ENCODE measurements around the gene TMEM43. TPM values are rescaled to one million over a fixed set of nuclear protein-coding genes. Genes with fewer than 3 reads are reported as not detected.
A peak's percentile ranks its signal among the peaks of the same experiment; 100 is the strongest.

The TMEM43 gene
- total and polyA plus RNA-seq, 2 of the 13 experiments (the other 11 are each of a cell fraction or from before 2014, with no cell fraction given) = 48.9 to 50.5 TPM

DNA sequence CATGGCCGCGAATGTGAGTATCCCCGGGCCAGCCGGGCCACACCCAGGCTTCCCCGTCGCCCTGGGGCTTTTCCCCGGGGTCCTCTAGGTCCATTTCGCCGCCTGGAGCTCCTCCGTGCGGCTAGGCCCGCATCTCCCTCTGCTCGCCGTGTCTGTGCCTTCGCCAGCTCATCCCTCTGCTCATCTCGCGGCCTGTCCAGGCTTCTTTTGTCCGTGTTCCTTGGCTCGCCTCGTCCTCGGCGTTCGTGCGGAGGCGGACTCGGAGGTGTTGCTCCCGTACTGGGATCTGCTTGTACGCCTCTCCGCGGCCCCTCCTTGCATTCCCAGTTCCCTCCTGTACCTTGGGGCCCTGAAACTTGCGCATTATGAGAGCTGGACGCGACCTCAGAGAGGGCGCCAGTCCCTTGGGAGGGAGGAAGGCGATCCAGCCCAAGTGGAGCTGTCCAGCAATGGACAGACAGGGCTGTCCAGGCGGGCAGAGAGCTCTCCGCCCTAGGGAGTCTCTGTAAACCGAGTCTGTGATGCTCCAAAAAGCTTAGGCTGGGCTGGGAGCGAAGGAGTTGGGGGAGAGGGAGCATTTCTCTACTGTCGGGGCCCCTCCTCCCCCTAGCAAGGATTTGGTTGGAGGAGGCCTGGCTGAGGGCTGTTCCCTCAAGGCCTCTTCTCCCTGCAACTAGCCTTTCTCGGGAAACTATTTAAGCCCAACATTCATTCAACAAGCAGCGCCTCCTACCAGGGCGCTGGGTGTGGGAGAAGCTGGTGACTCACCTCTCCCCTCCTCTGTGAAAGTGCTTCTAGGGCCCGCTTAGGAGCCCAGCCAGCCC lies 553 bp downstream of the TMEM43 start:
- Histone ChIP-seq H3K79me2 (ENCODE audit: insufficient read depth, low read length) (peaks cover 58% of the 10 kb centered on the region), H3K4me1 (ENCODE audit: insufficient read depth, low read length) (peaks cover 46% of the 10 kb centered on the region), H3K9ac (ENCODE audit: insufficient read depth, low read depth, low read length) (peak overlapping the region; percentile 90), H3K36me3 (replicated peaks in 1 of 2; ENCODE audit: control insufficient read depth in 1 of 2, insufficient read depth in 2 of 2, low read length in 2 of 2) (peaks cover 7 to 31% of the 10 kb centered on the region in 2 experiments), H3K9me3 (ENCODE audit: low read length) (no peaks in the 10 kb centered on the region), H3K4me3 (replicated peaks in 1 of 3; ENCODE audit: insufficient read depth in 1 of 3, low read depth in 2 of 3, low read length in 3 of 3) (peak overlapping the region; percentile 80 to 95 (median 88)), H4K20me1 (ENCODE audit: insufficient read depth, low read length) (peaks cover 16% of the 10 kb centered on the region), H2AFZ (ENCODE audit: low read length) (no peak overlapping the region), H3K27ac (ENCODE audit: extremely low read length, insufficient read depth, low read length) (peak overlapping the region; percentile 95), H3K27me3 (ENCODE audit: control insufficient read depth in 1 of 2, insufficient read depth in 2 of 2, low read length in 2 of 2) (no peaks in the 10 kb centered on the region; a peak in 1 of 5 replicates), H3K4me2 (ENCODE audit: low read depth, low read length) (peak overlapping the region; percentile 89)
- POLR2A ChIA-PET = interaction anchor here (0.6 to 5.0 kb wide), 19 partner anchors 9 to 526 kb away, joined by 3 to 75 read pairs (median 4); partner anchors contain the start of genes CCDC174, LSM3 and XPC
- FAIRE-seq (peak; percentile 18), ATAC-seq (peak; percentile 56), DNase-seq (ENCODE audit: low spot score) (peak; percentile 72)
- BruUV-seq (replicated peaks) = TSS peak; percentile 48
- WGBS (ENCODE audit: low lambda C conversion rate) = 0% methylated on average over 10 of the region's 44 CpGs
- intact Hi-C loops (cut with micrococcal nuclease; ENCODE audit: unreplicated experiment) (no loop called here), in situ Hi-C loops (cut with HindIII; ENCODE audit: extremely low pct_ligation_motif_present, low pct_unique_long_range_greater_than_20kb) (no loop called here)
- CTCF ChIA-PET (ENCODE audit: low intra/inter-chr PET ratio, low total read pairs) = interaction anchor here (1.6 kb wide), 1 partner anchor 228 kb away, joined by 5 read pairs; no protein-coding TSS in a partner anchor
- TF ChIP-seq, protein P1, sequence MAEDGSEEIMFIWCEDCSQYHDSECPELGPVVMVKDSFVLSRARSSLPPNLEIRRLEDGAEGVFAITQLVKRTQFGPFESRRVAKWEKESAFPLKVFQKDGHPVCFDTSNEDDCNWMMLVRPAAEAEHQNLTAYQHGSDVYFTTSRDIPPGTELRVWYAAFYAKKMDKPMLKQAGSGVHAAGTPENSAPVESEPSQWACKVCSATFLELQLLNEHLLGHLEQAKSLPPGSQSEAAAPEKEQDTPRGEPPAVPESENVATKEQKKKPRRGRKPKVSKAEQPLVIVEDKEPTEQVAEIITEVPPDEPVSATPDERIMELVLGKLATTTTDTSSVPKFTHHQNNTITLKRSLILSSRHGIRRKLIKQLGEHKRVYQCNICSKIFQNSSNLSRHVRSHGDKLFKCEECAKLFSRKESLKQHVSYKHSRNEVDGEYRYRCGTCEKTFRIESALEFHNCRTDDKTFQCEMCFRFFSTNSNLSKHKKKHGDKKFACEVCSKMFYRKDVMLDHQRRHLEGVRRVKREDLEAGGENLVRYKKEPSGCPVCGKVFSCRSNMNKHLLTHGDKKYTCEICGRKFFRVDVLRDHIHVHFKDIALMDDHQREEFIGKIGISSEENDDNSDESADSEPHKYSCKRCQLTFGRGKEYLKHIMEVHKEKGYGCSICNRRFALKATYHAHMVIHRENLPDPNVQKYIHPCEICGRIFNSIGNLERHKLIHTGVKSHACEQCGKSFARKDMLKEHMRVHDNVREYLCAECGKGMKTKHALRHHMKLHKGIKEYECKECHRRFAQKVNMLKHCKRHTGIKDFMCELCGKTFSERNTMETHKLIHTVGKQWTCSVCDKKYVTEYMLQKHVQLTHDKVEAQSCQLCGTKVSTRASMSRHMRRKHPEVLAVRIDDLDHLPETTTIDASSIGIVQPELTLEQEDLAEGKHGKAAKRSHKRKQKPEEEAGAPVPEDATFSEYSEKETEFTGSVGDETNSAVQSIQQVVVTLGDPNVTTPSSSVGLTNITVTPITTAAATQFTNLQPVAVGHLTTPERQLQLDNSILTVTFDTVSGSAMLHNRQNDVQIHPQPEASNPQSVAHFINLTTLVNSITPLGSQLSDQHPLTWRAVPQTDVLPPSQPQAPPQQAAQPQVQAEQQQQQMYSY (CRISPR knock-in tag; IDR thresholded peaks at IDR 0.05) = 0 out of 2 replicates have a peak, but pooled peaks have one; percentile 15
- TF ChIP-seq PTBP1 (IDR thresholded peaks at IDR 0.05; ENCODE audit: low read depth, low read length, poor library complexity, severe bottlenecking) (no peak), SMAD1 (CRISPR knock-in tag; IDR thresholded peaks at IDR 0.05; ENCODE audit: borderline replicate concordance, low read depth) (0 out of 2 replicates have a peak, but pooled peaks have one; percentile 17), BHLHE40 (IDR thresholded peaks at IDR 0.05; ENCODE audit: low read length) (no peak), MTA1 (CRISPR knock-in tag; IDR thresholded peaks at IDR 0.05; ENCODE audit: borderline replicate concordance) (no peak), REPIN1 (CRISPR knock-in tag; IDR thresholded peaks at IDR 0.05; ENCODE audit: borderline replicate concordance, low read depth) (no peak), ZNF451 (CRISPR knock-in tag; IDR thresholded peaks at IDR 0.05) (peak; percentile 56; the same call in 1 of the 2 replicates), KDM3A (CRISPR knock-in tag; IDR thresholded peaks at IDR 0.05; ENCODE audit: low read depth) (no peak), ZNF563 (CRISPR knock-in tag; IDR thresholded peaks at IDR 0.05) (0 out of 2 replicates have a peak, but pooled peaks have one; percentile 30), ZFP36L1 (CRISPR knock-in tag; IDR thresholded peaks at IDR 0.05) (0 out of 2 replicates have a peak, but pooled peaks have one; percentile 47)
- TF ChIP-seq, protein P2, sequence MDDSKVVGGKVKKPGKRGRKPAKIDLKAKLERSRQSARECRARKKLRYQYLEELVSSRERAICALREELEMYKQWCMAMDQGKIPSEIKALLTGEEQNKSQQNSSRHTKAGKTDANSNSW (CRISPR knock-in tag; IDR thresholded peaks at IDR 0.05; ENCODE audit: borderline replicate concordance) = no peak
- TF ChIP-seq, protein P3, sequence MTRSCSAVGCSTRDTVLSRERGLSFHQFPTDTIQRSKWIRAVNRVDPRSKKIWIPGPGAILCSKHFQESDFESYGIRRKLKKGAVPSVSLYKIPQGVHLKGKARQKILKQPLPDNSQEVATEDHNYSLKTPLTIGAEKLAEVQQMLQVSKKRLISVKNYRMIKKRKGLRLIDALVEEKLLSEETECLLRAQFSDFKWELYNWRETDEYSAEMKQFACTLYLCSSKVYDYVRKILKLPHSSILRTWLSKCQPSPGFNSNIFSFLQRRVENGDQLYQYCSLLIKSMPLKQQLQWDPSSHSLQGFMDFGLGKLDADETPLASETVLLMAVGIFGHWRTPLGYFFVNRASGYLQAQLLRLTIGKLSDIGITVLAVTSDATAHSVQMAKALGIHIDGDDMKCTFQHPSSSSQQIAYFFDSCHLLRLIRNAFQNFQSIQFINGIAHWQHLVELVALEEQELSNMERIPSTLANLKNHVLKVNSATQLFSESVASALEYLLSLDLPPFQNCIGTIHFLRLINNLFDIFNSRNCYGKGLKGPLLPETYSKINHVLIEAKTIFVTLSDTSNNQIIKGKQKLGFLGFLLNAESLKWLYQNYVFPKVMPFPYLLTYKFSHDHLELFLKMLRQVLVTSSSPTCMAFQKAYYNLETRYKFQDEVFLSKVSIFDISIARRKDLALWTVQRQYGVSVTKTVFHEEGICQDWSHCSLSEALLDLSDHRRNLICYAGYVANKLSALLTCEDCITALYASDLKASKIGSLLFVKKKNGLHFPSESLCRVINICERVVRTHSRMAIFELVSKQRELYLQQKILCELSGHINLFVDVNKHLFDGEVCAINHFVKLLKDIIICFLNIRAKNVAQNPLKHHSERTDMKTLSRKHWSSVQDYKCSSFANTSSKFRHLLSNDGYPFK (CRISPR knock-in tag; IDR thresholded peaks at IDR 0.05; ENCODE audit: borderline replicate concordance) = peak; percentile 64; the same call in 1 of the 2 replicates
